Esophagus muscularis mucosa (tissue), 4 donors: Measurements from ENCODE around the gene PTEN. TPM values are rescaled to one million over a fixed set of nuclear protein-coding genes. Genes with fewer than 3 reads are reported as not detected.

Source experiments
- DNase-seq: peaks from one replicate; pipeline ENCODE4 v3.0.0-alpha.2; 2017; ENCODE audit errors: extremely low spot score
- H3K27ac ChIP-seq, 4 donors: fragments of 200-600 bp; sonication (generic); replicated peaks in 1 of 4; 1 replicate in 3 of 4; 2 replicates in 1 of 4; pipeline ENCODE4 v1.5.1; 2016 to 2019; ENCODE audit warnings: mild to moderate bottlenecking in 1 of 4
- H3K27me3 ChIP-seq, 4 donors: fragments of 200-600 bp; sonication (generic); one replicate each; pipeline versions ENCODE4 v1.5.1 to v1.6.0; 2016 to 2019
- H3K36me3 ChIP-seq, 4 donors: fragments of 200-600 bp; sonication (generic); one replicate each; pipeline ENCODE4 v1.5.1; 2016 to 2019
- H3K4me1 ChIP-seq, 4 donors: fragments of 200-600 bp; sonication (generic); one replicate each; pipeline ENCODE4 v1.5.1; 2016 to 2019
- H3K4me3 ChIP-seq, 4 donors: fragments of 200-600 bp; sonication (generic); 1 replicate in 2 of 4; 2 replicates in 2 of 4; pipeline ENCODE4 v1.5.1; 2016 to 2019; ENCODE audit warnings: mild to moderate bottlenecking in 4 of 4, moderate library complexity in 1 of 4
- H3K9me3 ChIP-seq, 4 donors: fragments of 200-600 bp; sonication (generic); 1 replicate in 3 of 4; 2 replicates in 1 of 4; pipeline ENCODE4 v1.5.1; 2016 to 2019
- CTCF ChIP-seq, 3 experiments: fragments of 200-600 bp in 2 of 3; fragments of 450-650 bp in 1 of 3; sonication (generic) in 2 of 3; IDR thresholded peaks; one replicate each; pipeline ENCODE4 v1.5.1; 2017 to 2019; ENCODE audit warnings: antibody characterized with exemption in 3 of 3, mild to moderate bottlenecking in 2 of 3, moderate library complexity in 1 of 3
- EP300 ChIP-seq: sonication (generic); formaldehyde crosslinking; IDR thresholded peaks from one replicate; pipeline ENCODE4 v1.6.1; 2017; ENCODE audit warnings: antibody characterized with exemption
- POLR2A ChIP-seq: fragments of 450-650 bp; IDR thresholded peaks from one replicate; pipeline ENCODE4 v1.6.1; 2017; ENCODE audit warnings: antibody characterized with exemption, moderate library complexity, mild to moderate bottlenecking, low read depth
- POLR2AphosphoS5 ChIP-seq, 2 donors: sonication (generic); formaldehyde crosslinking; IDR thresholded peaks; one replicate each; pipeline ENCODE4 v1.6.1; 2017; ENCODE audit warnings: antibody characterized with exemption in 2 of 2
- whole genome bisulfite sequencing: methylation state at CpG from one replicate; pipeline ENCODE4 v1.1.5; 2018; 5-methylcytosine and 5-hydroxymethylcytosine counted together
- intact Hi-C: fragments of 100-400 bp; cut with DNase I; formaldehyde crosslinking; loops from one replicate; pipeline ENCODE4 v1.15.1; 2023
- total RNA-seq, 4 donors: library from RNA; depleted of rRNA; stranded (reverse); fragments of >200 nt; gene quantifications; one replicate each; pipeline versions ENCODE4 v1.1.0 to v1.2.1, GENCODE V29; 2016

The PTEN gene
- total RNA-seq, 4 donors from 2014 or later = 83.2 to 117 (median 94.3) TPM

- Histone ChIP-seq H3K4me3 (no peak overlapping the region), H3K9me3 (no peaks in the 10 kb centered on the region), H3K4me1 (peaks cover 0 to 48% (median 28%) of the 10 kb centered on the region in 4 donors), H3K36me3 (peaks cover 0 to 12% (median 0%) of the 10 kb centered on the region in 4 donors), H3K27me3 (no peaks in the 10 kb centered on the region), H3K27ac (no peak overlapping the region)
- no peak for TF ChIP-seq POLR2A
- TF ChIP-seq EP300 = no peak
- no peak for TF ChIP-seq POLR2AphosphoS5 (IDR thresholded peaks at IDR 0.05)
- TF ChIP-seq CTCF (IDR thresholded peaks at IDR 0.05) = no peak
- WGBS = 96% methylated on average over 6 of the region's 6 CpGs
- intact Hi-C loops = no loop called here
- DNase-seq = no peak
These were observed 76.8 kb downstream of the PTEN start for GRCh38 chr10:87940210-87940609.

GRCh38 chr10:87942884-87943527 is 79.6 kb downstream of the PTEN start:
- H3K9me3 ChIP-seq = no peaks in the 10 kb centered on the region
- peaks cover 0 to 31% (median 15%) of the 10 kb centered on the region in 4 donors for H3K4me1 ChIP-seq
- DNase-seq = no peak
- TF ChIP-seq CTCF (IDR thresholded peaks at IDR 0.05) = no peak
- no peak for TF ChIP-seq POLR2A
- TF ChIP-seq POLR2AphosphoS5 (IDR thresholded peaks at IDR 0.05) = no peak
- peaks cover 0 to 11% (median 2%) of the 10 kb centered on the region in 4 donors for H3K36me3 ChIP-seq
- H3K4me3 ChIP-seq = no peak overlapping the region
- intact Hi-C loops = no loop called here
- H3K27ac ChIP-seq = no peak overlapping the region
- WGBS = 77% methylated on average over 1 of the region's 1 CpG
- no peaks in the 10 kb centered on the region for H3K27me3 ChIP-seq

GRCh38 chr10:87945984-87946383 is 82.6 kb downstream of the PTEN start:
- intact Hi-C loops = no loop called here
- no peaks in the 10 kb centered on the region for H3K27me3 ChIP-seq
- H3K27ac ChIP-seq = no peak overlapping the region
- no peak for DNase-seq
- peaks cover 0 to 16% (median 2%) of the 10 kb centered on the region in 4 donors for H3K36me3 ChIP-seq
- H3K4me1 ChIP-seq = peaks cover 0 to 20% (median 5%) of the 10 kb centered on the region in 4 donors
- TF ChIP-seq POLR2A (no peak), CTCF (IDR thresholded peaks at IDR 0.05) (no peak), EP300 (no peak), POLR2AphosphoS5 (IDR thresholded peaks at IDR 0.05) (no peak)
- H3K9me3 ChIP-seq = no peaks in the 10 kb centered on the region
- no peak overlapping the region for H3K4me3 ChIP-seq
- WGBS = 94% methylated on average over 6 of the region's 6 CpGs

GRCh38 chr10:87952612-87953011 is 89.2 kb downstream of the PTEN start:
- intact Hi-C loops = loop anchor here (5.0 kb wide), 1 partner anchor 85 kb away; no protein-coding TSS in a partner anchor
- Histone ChIP-seq H3K36me3 (peaks cover 0 to 43% (median 19%) of the 10 kb centered on the region in 4 donors), H3K4me1 (peaks cover 0 to 8% (median 7%) of the 10 kb centered on the region in 4 donors), H3K9me3 (no peaks in the 10 kb centered on the region), H3K27ac (no peak overlapping the region), H3K27me3 (no peaks in the 10 kb centered on the region), H3K4me3 (no peak overlapping the region)
- 50% methylated on average over 2 of the region's 2 CpGs for WGBS
- DNase-seq = no peak
- TF ChIP-seq CTCF (IDR thresholded peaks at IDR 0.05) (no peak), POLR2AphosphoS5 (IDR thresholded peaks at IDR 0.05) (no peak), POLR2A (no peak), EP300 (no peak)

- Histone ChIP-seq H3K27ac (no peak overlapping the region), H3K36me3 (peaks cover 0 to 52% (median 31%) of the 10 kb centered on the region in 4 donors), H3K4me1 (peaks cover under 1 to 9% (median 6%) of the 10 kb centered on the region in 4 donors), H3K27me3 (no peaks in the 10 kb centered on the region), H3K4me3 (no peak overlapping the region), H3K9me3 (no peaks in the 10 kb centered on the region)
- intact Hi-C loops = no loop called here
- no peak for TF ChIP-seq EP300
- no peak for TF ChIP-seq POLR2A
- TF ChIP-seq POLR2AphosphoS5 (IDR thresholded peaks at IDR 0.05) = no peak
- no peak for TF ChIP-seq CTCF (IDR thresholded peaks at IDR 0.05)
- no peak for DNase-seq
These were observed 92.6 kb downstream of the PTEN start for GRCh38 chr10:87956055-87956454.
